PFSK-1 (cell line): Measurements from ENCODE around the gene CDC34.

Experiments used
- POLR2AphosphoS5 ChIP-seq: IDR thresholded peaks from 2 replicates; pipeline ENCODE4 v1.6.1; 2012; ENCODE audit warnings: low read depth, mild to moderate bottlenecking, control low read depth, low read length, moderate library complexity
- TF ChIP-seq, protein P1 (sequence below), 2 experiments: IDR thresholded peaks; 2 replicates each; pipeline versions ENCODE4 v1.6.1 to v1.8.0; 2011 to 2012; ENCODE audit warnings: low read depth in 2 of 2, low read length in 2 of 2, control low read depth in 1 of 2, inconsistent platforms in 1 of 2, mild to moderate bottlenecking in 1 of 2, moderate library complexity in 1 of 2; ENCODE audit not compliant: insufficient read depth in 1 of 2

DNA sequence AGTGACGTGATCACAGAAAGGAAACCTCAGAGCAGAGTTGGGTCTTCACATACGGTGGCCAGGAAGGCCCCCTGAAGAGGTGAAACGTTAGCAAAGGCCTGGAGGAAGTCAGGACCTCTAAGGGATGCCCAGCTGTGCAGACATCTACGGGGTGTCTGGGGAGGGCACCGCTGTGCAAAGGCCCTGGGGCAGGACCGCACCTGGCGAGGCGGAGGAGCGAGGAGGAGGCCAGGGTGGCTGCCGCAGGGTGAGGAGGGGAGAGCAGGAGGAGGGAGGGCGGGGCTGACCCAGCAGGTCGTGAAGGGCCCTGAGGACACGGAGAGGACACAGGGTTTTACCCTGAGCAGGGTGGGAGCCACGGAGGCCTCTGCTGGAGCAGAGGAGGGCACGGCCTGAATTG, 47.1 kb upstream of the CDC34 start:
- no peak for TF ChIP-seq POLR2AphosphoS5
- TF ChIP-seq, protein P1, sequence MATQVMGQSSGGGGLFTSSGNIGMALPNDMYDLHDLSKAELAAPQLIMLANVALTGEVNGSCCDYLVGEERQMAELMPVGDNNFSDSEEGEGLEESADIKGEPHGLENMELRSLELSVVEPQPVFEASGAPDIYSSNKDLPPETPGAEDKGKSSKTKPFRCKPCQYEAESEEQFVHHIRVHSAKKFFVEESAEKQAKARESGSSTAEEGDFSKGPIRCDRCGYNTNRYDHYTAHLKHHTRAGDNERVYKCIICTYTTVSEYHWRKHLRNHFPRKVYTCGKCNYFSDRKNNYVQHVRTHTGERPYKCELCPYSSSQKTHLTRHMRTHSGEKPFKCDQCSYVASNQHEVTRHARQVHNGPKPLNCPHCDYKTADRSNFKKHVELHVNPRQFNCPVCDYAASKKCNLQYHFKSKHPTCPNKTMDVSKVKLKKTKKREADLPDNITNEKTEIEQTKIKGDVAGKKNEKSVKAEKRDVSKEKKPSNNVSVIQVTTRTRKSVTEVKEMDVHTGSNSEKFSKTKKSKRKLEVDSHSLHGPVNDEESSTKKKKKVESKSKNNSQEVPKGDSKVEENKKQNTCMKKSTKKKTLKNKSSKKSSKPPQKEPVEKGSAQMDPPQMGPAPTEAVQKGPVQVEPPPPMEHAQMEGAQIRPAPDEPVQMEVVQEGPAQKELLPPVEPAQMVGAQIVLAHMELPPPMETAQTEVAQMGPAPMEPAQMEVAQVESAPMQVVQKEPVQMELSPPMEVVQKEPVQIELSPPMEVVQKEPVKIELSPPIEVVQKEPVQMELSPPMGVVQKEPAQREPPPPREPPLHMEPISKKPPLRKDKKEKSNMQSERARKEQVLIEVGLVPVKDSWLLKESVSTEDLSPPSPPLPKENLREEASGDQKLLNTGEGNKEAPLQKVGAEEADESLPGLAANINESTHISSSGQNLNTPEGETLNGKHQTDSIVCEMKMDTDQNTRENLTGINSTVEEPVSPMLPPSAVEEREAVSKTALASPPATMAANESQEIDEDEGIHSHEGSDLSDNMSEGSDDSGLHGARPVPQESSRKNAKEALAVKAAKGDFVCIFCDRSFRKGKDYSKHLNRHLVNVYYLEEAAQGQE (IDR thresholded peaks at IDR 0.05; ENCODE audit: insufficient read depth in 1 of 2, low read depth in 2 of 2, low read length in 2 of 2) = no peak
